Osteoblast (primary cell): ENCODE results near the gene SMG1. TPM values are rescaled to one million over a fixed set of nuclear protein-coding genes. Genes with fewer than 3 reads are reported as not detected.

Source experiments
- DNase-seq: peaks from one replicate; pipeline ENCODE4 v3.0.0; 2011; ENCODE audit warnings: low spot score, mixed read lengths; ENCODE audit not compliant: insufficient read length; ENCODE audit errors: missing footprints
- H2AFZ ChIP-seq: 2 replicates; pipeline ENCODE4 v1.6.0; 2011; ENCODE audit warnings: mild to moderate bottlenecking, low read length
- H3K27ac ChIP-seq: 2 replicates; pipeline ENCODE4 v1.5.1; 2011; ENCODE audit warnings: mild to moderate bottlenecking, low read depth, low read length, moderate library complexity
- H3K27me3 ChIP-seq: 2 replicates; pipeline ENCODE4 v1.6.0; 2012; ENCODE audit warnings: mild to moderate bottlenecking, control low read depth, inconsistent platforms, low read length, moderate library complexity; ENCODE audit not compliant: insufficient read depth
- H3K36me3 ChIP-seq: 2 replicates; pipeline ENCODE4 v1.5.1; 2011; ENCODE audit warnings: mild to moderate bottlenecking, low read length, control low read depth, moderate library complexity; ENCODE audit not compliant: insufficient read depth
- H3K4me1 ChIP-seq: 2 replicates; pipeline ENCODE4 v1.5.1; 2011; ENCODE audit warnings: mild to moderate bottlenecking, low read length, control low read depth, moderate library complexity; ENCODE audit not compliant: insufficient read depth
- H3K4me2 ChIP-seq: 2 replicates; pipeline ENCODE4 v1.6.0; 2011; ENCODE audit warnings: mild to moderate bottlenecking, low read length; ENCODE audit not compliant: insufficient read depth
- H3K4me3 ChIP-seq: fragments of 200-600 bp; sonication (generic); 3 replicates; pipeline ENCODE4 v1.5.1; 2012; ENCODE audit warnings: mild to moderate bottlenecking, low read length, inconsistent platforms; ENCODE audit not compliant: insufficient read depth
- H3K79me2 ChIP-seq: 2 replicates; pipeline ENCODE4 v1.6.0; 2012; ENCODE audit warnings: mild to moderate bottlenecking, low read length, control low read depth, inconsistent platforms; ENCODE audit not compliant: insufficient read depth
- H3K9me3 ChIP-seq: 2 replicates; pipeline ENCODE4 v1.5.1; 2011; ENCODE audit warnings: low read depth, low read length, control low read depth
- H4K20me1 ChIP-seq: 2 replicates; pipeline ENCODE4 v1.6.0; 2012; ENCODE audit warnings: mild to moderate bottlenecking, low read length, control low read depth; ENCODE audit not compliant: insufficient read depth
- total RNA-seq: library from RNA; depleted of rRNA; stranded (reverse); fragments of >200 nt; gene quantifications from 2 replicates; pipeline ENCODE4 v1.2.3, GENCODE V29; 2012
- TF ChIP-seq, protein P1 (sequence below): IDR thresholded peaks from 2 replicates; pipeline ENCODE4 v1.5.1; 2011; ENCODE audit warnings: mild to moderate bottlenecking, low read depth, low read length, moderate library complexity; ENCODE audit errors: extremely low read depth

SMG1 gene
- total RNA-seq, 1 donor: 101 TPM

GRCh38 chr16:18811925-18812324 lies 114.3 kb downstream of the SMG1 start:
- no peak for DNase-seq
- no peak overlapping the region for H2AFZ ChIP-seq
- H4K20me1 ChIP-seq: no peaks in the 10 kb centered on the region
- no peaks in the 10 kb centered on the region for H3K9me3 ChIP-seq
- H3K27ac ChIP-seq: no peak overlapping the region
- H3K27me3 ChIP-seq: no peaks in the 10 kb centered on the region
- H3K4me2 ChIP-seq: no peak overlapping the region
- no peaks in the 10 kb centered on the region for H3K79me2 ChIP-seq
- H3K4me3 ChIP-seq: no peak overlapping the region
- H3K4me1 ChIP-seq: no peaks in the 10 kb centered on the region
- TF ChIP-seq, protein P1, sequence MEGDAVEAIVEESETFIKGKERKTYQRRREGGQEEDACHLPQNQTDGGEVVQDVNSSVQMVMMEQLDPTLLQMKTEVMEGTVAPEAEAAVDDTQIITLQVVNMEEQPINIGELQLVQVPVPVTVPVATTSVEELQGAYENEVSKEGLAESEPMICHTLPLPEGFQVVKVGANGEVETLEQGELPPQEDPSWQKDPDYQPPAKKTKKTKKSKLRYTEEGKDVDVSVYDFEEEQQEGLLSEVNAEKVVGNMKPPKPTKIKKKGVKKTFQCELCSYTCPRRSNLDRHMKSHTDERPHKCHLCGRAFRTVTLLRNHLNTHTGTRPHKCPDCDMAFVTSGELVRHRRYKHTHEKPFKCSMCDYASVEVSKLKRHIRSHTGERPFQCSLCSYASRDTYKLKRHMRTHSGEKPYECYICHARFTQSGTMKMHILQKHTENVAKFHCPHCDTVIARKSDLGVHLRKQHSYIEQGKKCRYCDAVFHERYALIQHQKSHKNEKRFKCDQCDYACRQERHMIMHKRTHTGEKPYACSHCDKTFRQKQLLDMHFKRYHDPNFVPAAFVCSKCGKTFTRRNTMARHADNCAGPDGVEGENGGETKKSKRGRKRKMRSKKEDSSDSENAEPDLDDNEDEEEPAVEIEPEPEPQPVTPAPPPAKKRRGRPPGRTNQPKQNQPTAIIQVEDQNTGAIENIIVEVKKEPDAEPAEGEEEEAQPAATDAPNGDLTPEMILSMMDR: no peak
- H3K36me3 ChIP-seq: peaks cover 61% of the 10 kb centered on the region

DNA sequence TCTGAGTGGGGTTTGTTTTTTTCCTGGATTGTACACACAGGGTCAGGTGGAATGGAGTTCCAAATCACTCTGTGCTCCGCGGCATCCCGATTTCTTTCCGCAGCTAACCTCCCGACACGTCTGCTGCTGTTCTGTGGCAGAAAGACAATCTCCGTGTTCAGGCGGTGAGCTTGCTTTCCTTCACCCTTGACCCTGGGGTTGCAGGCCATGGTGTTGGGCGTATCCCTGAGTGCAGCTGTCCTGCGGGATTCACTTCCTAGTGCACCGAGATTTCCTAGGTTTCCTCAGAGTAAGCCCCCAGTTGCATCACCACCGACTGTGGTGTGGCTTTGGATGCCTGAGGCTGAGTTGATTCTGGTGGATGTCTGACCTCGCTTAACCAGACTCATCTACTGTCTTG lies 117.0 kb downstream of the SMG1 start:
- peaks cover 10% of the 10 kb centered on the region for H3K79me2 ChIP-seq
- H3K27me3 ChIP-seq: no peaks in the 10 kb centered on the region
- H3K36me3 ChIP-seq: peaks cover 46% of the 10 kb centered on the region

DNA sequence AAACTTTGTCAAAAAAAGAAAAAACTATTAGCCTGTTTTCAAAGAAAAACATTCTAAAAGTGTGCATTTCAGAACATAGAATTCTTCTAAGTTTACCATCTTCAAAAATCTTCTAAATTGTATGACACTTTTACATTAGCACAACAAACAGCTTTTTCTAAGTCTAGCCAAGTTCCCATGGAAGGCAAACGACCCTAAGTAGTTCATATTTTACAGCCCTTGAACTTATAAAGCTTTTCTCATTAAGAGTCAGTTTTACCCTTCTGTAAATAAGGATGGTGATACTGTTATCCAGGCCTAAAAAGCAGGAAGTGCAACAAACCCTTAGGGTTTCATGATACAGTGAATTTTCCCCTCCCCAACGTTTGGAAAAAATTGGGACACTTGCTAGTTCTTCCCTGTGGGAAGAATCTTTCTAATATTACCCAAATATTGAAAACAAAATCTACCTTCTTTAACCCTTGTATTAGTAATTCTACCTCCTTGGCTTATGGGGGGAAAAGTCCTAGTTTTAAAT lies 120.9 kb downstream of the SMG1 start:
- H3K79me2 ChIP-seq: peaks cover 22% of the 10 kb centered on the region
- H3K4me1 ChIP-seq: peaks cover 16% of the 10 kb centered on the region
- TF ChIP-seq, protein P1: no peak
- no peak overlapping the region for H2AFZ ChIP-seq
- peak overlapping the region; percentile 63 for H3K27ac ChIP-seq
- no peak for DNase-seq
- peaks cover 23% of the 10 kb centered on the region for H3K36me3 ChIP-seq
- no peak overlapping the region for H3K4me3 ChIP-seq
- H3K9me3 ChIP-seq: no peaks in the 10 kb centered on the region
- H4K20me1 ChIP-seq: peaks cover 4% of the 10 kb centered on the region
- no peaks in the 10 kb centered on the region for H3K27me3 ChIP-seq
- no peak overlapping the region for H3K4me2 ChIP-seq

More for the DNA sequence above, 117.0 kb downstream of the SMG1 start:
- H3K4me1 ChIP-seq: peaks cover 7% of the 10 kb centered on the region
- H3K4me2 ChIP-seq: no peak overlapping the region
- no peak for DNase-seq
- no peaks in the 10 kb centered on the region for H4K20me1 ChIP-seq
- TF ChIP-seq, protein P1: no peak
- no peak overlapping the region for H2AFZ ChIP-seq
- H3K27ac ChIP-seq: no peak overlapping the region
- no peaks in the 10 kb centered on the region for H3K9me3 ChIP-seq
- no peak overlapping the region for H3K4me3 ChIP-seq

GRCh38 chr16:18804540-18804939 lies 121.7 kb downstream of the SMG1 start:
- Histone ChIP-seq H3K9me3 (no peaks in the 10 kb centered on the region), H3K79me2 (peaks cover 30% of the 10 kb centered on the region), H3K4me1 (peaks cover 24% of the 10 kb centered on the region), H3K27ac (peak overlapping the region; percentile 63), H3K36me3 (peaks cover 17% of the 10 kb centered on the region), H3K4me3 (no peak overlapping the region), H4K20me1 (peaks cover 12% of the 10 kb centered on the region), H2AFZ (no peak overlapping the region), H3K4me2 (peak overlapping the region; percentile 41), H3K27me3 (no peaks in the 10 kb centered on the region)
- no peak for DNase-seq
- TF ChIP-seq, protein P1: no peak
